H9 (cell line): ENCODE results near the gene ARID1B. TPM values are rescaled to one million over a fixed set of nuclear protein-coding genes. Genes with fewer than 3 reads are reported as not detected.

Experiments used
- DNase-seq: peaks from one replicate; pipeline ENCODE4 v3.0.0-alpha.2; 2017
- H2AFZ ChIP-seq: one replicate; pipeline ENCODE4 v1.6.1; 2013; ENCODE audit warnings: mild to moderate bottlenecking, low read length, control low read depth, moderate library complexity
- H2AK5ac ChIP-seq: 2 replicates; pipeline ENCODE4 v1.6.1; 2013; ENCODE audit warnings: low read length, control low read depth, mixed read lengths; ENCODE audit not compliant: insufficient read length
- H2BK120ac ChIP-seq: one replicate; pipeline ENCODE4 v1.6.1; 2013; ENCODE audit warnings: low read depth, mild to moderate bottlenecking, low read length, control low read depth, inconsistent platforms; ENCODE audit not compliant: poor library complexity, severe bottlenecking
- H2BK12ac ChIP-seq: 2 replicates; pipeline ENCODE4 v1.6.1; 2013; ENCODE audit warnings: low read length, control low read depth, mixed read lengths, low read depth; ENCODE audit not compliant: insufficient read length
- H2BK15ac ChIP-seq: 2 replicates; pipeline ENCODE4 v1.6.1; 2013; ENCODE audit warnings: low read depth, low read length, control low read depth
- H2BK20ac ChIP-seq: one replicate; pipeline ENCODE4 v1.6.1; 2013; ENCODE audit warnings: low read depth, mild to moderate bottlenecking, low read length, control low read depth, inconsistent platforms; ENCODE audit not compliant: poor library complexity, severe bottlenecking
- H2BK5ac ChIP-seq: 2 replicates; pipeline ENCODE4 v1.6.1; 2013; ENCODE audit warnings: low read length, control low read depth, mixed read lengths; ENCODE audit not compliant: insufficient read length
- H3K14ac ChIP-seq: 2 replicates; pipeline ENCODE4 v1.6.1; 2013; ENCODE audit warnings: low read length, control low read depth; ENCODE audit not compliant: insufficient read depth
- H3K18ac ChIP-seq: 2 replicates; pipeline ENCODE4 v1.6.1; 2013; ENCODE audit warnings: low read depth, mild to moderate bottlenecking, mixed read lengths, low read length, control low read depth; ENCODE audit not compliant: insufficient read length
- H3K23ac ChIP-seq: 2 replicates; pipeline ENCODE4 v1.6.1; 2013; ENCODE audit warnings: low read length, control low read depth, mixed read lengths, low read depth; ENCODE audit not compliant: insufficient read length
- H3K23me2 ChIP-seq: 2 replicates; pipeline ENCODE4 v1.6.1; 2013; ENCODE audit warnings: low read depth, mild to moderate bottlenecking, mixed read lengths, low read length, control low read depth; ENCODE audit not compliant: insufficient read length, poor library complexity, severe bottlenecking
- H3K27ac ChIP-seq: 2 replicates; pipeline ENCODE4 v1.5.1; 2013; ENCODE audit warnings: low read length, control low read depth, mixed read lengths, low read depth; ENCODE audit not compliant: insufficient read length
- H3K27me3 ChIP-seq: 2 replicates; pipeline ENCODE4 v1.6.1; 2013; ENCODE audit warnings: low read length, control low read depth, inconsistent platforms; ENCODE audit not compliant: insufficient read depth
- H3K4ac ChIP-seq: 2 replicates; pipeline ENCODE4 v1.6.1; 2013; ENCODE audit warnings: low read depth, mild to moderate bottlenecking, control low read depth, inconsistent platforms, low read length, moderate library complexity
- H3K4me1 ChIP-seq: 2 replicates; pipeline ENCODE4 v1.6.1; 2013; ENCODE audit warnings: low read length, control low read depth, inconsistent platforms; ENCODE audit not compliant: insufficient read depth
- H3K4me2 ChIP-seq: 2 replicates; pipeline ENCODE4 v1.6.1; 2013; ENCODE audit warnings: low read length, control low read depth, mixed read lengths; ENCODE audit not compliant: insufficient read length, insufficient read depth
- H3K56ac ChIP-seq: 2 replicates; pipeline ENCODE4 v1.6.1; 2013; ENCODE audit warnings: low read depth, mild to moderate bottlenecking, mixed read lengths, low read length, control low read depth; ENCODE audit not compliant: insufficient read length
- H3K79me1 ChIP-seq: 2 replicates; pipeline ENCODE4 v1.6.1; 2013; ENCODE audit warnings: low read depth, mild to moderate bottlenecking, moderate library complexity, low read length, control low read depth, inconsistent platforms; ENCODE audit not compliant: insufficient read depth, poor library complexity, severe bottlenecking
- H3K79me2 ChIP-seq: 2 replicates; pipeline ENCODE4 v1.6.1; 2013; ENCODE audit warnings: low read length, control low read depth, inconsistent platforms; ENCODE audit not compliant: insufficient read depth
- H3K9ac ChIP-seq: 2 replicates; pipeline ENCODE4 v1.6.1; 2013; ENCODE audit warnings: low read length, control low read depth, mixed read lengths; ENCODE audit not compliant: insufficient read length; ENCODE audit errors: extremely low read depth
- H3K9me3 ChIP-seq: one replicate; pipeline ENCODE4 v1.6.1; 2013; ENCODE audit warnings: low read depth, low read length, inconsistent platforms; ENCODE audit not compliant: control insufficient read depth
- H3T11ph ChIP-seq: one replicate; pipeline ENCODE4 v1.6.1; 2013; ENCODE audit warnings: mild to moderate bottlenecking, low read length, control low read depth, inconsistent platforms
- H4K20me1 ChIP-seq: one replicate; pipeline ENCODE4 v1.6.1; 2013; ENCODE audit not compliant: control insufficient read depth, insufficient read length, insufficient read depth
- H4K5ac ChIP-seq: 2 replicates; pipeline ENCODE4 v1.6.1; 2013; ENCODE audit warnings: low read depth, mild to moderate bottlenecking, mixed read lengths, low read length, control low read depth; ENCODE audit not compliant: insufficient read length
- H4K8ac ChIP-seq: replicated peaks from 2 replicates; pipeline ENCODE4 v1.6.1; 2013; ENCODE audit warnings: low read length, control low read depth, mixed read lengths, low read depth; ENCODE audit not compliant: insufficient read length
- H4K91ac ChIP-seq: 2 replicates; pipeline ENCODE4 v1.6.1; 2013; ENCODE audit warnings: low read depth, mild to moderate bottlenecking, moderate library complexity, mixed read lengths, low read length, control low read depth; ENCODE audit not compliant: insufficient read length
- H3K27ac Mint-ChIP-seq, 3 experiments: 2 replicates in 2 of 3; 3 replicates in 1 of 3; pipeline ENCODE4 v1.8.0; 2020 to 2021; ENCODE audit warnings: mixed read lengths in 3 of 3, mild to moderate bottlenecking in 1 of 3, moderate library complexity in 1 of 3
- H3K27me3 Mint-ChIP-seq: 2 replicates; pipeline ENCODE4 v1.8.0; 2021; ENCODE audit warnings: low read depth, mild to moderate bottlenecking, moderate library complexity, mixed read lengths
- H3K36me3 Mint-ChIP-seq, 3 experiments: 2 replicates in 2 of 3; 3 replicates in 1 of 3; pipeline ENCODE4 v1.8.0; 2020 to 2021; ENCODE audit warnings: low read depth in 3 of 3, mixed read lengths in 3 of 3; ENCODE audit not compliant: insufficient read depth in 1 of 3
- H3K4me1 Mint-ChIP-seq, 2 experiments: 2 replicates each; pipeline ENCODE4 v1.8.0; 2020; ENCODE audit warnings: mixed read lengths in 2 of 2
- H3K4me3 Mint-ChIP-seq, 2 experiments: 2 replicates in 1 of 2; 3 replicates in 1 of 2; pipeline ENCODE4 v1.8.0; 2020 to 2021; ENCODE audit warnings: mild to moderate bottlenecking in 2 of 2, mixed read lengths in 2 of 2, moderate library complexity in 1 of 2
- H3K9me3 Mint-ChIP-seq, 2 experiments: 2 replicates in 1 of 2; 3 replicates in 1 of 2; pipeline ENCODE4 v1.8.0; 2020; ENCODE audit warnings: mild to moderate bottlenecking in 2 of 2, mixed read lengths in 2 of 2, moderate library complexity in 1 of 2
- WGBS: extraction: QIAGEN DNeasy Blood & Tissue Kit; methylation state at CpG from one replicate; pipeline ENCODE4 v1.1.7; 2013; ENCODE audit warnings: missing lambda C conversion rate, low lambda C conversion rate, mixed read lengths; ENCODE audit not compliant: insufficient read length; ENCODE audit errors: extremely low coverage; 5-methylcytosine and 5-hydroxymethylcytosine counted together
- total RNA-seq: library from RNA; stranded (reverse); gene quantifications from 2 replicates; pipeline ENCODE4 v1.2.1, GENCODE V29; 2021
- TF ChIP-seq, protein P1 (sequence below): fragments of 200-600 bp; sonication (generic); conservative IDR thresholded peaks from 3 replicates; pipeline ENCODE4 v1.8.0; 2021; ENCODE audit warnings: antibody characterized with exemption, mild to moderate bottlenecking

The ARID1B gene
- total RNA-seq, 1 experiment from 2014 or later, result 88.2 TPM

GRCh38 chr6:157137501-157137900, 360.3 kb downstream of the ARID1B start:
- Histone ChIP-seq H3K4me1 (no peaks in the 10 kb centered on the region), H3T11ph (no peak overlapping the region), H3K27ac (no peak overlapping the region), H4K5ac (no peak overlapping the region), H3K14ac (no peak overlapping the region), H3K79me2 (no peaks in the 10 kb centered on the region), H2BK120ac (no peak overlapping the region), H3K23me2 (no peaks in the 10 kb centered on the region), H3K23ac (no peak overlapping the region), H2BK12ac (no peak overlapping the region), H3K79me1 (peaks cover 2% of the 10 kb centered on the region), H3K4me2 (no peak overlapping the region), H4K8ac (no peak overlapping the region), H4K20me1 (no peaks in the 10 kb centered on the region), H2AFZ (no peak overlapping the region), H3K56ac (no peak overlapping the region), H2BK20ac (no peak overlapping the region), H3K4ac (no peak overlapping the region), H2BK5ac (no peak overlapping the region), H4K91ac (no peak overlapping the region), H3K9ac (no peak overlapping the region), H3K27me3 (no peaks in the 10 kb centered on the region), H2AK5ac (no peak overlapping the region), H3K18ac (no peak overlapping the region), H3K9me3 (no peaks in the 10 kb centered on the region), H2BK15ac (no peak overlapping the region)
- TF ChIP-seq, protein P1, sequence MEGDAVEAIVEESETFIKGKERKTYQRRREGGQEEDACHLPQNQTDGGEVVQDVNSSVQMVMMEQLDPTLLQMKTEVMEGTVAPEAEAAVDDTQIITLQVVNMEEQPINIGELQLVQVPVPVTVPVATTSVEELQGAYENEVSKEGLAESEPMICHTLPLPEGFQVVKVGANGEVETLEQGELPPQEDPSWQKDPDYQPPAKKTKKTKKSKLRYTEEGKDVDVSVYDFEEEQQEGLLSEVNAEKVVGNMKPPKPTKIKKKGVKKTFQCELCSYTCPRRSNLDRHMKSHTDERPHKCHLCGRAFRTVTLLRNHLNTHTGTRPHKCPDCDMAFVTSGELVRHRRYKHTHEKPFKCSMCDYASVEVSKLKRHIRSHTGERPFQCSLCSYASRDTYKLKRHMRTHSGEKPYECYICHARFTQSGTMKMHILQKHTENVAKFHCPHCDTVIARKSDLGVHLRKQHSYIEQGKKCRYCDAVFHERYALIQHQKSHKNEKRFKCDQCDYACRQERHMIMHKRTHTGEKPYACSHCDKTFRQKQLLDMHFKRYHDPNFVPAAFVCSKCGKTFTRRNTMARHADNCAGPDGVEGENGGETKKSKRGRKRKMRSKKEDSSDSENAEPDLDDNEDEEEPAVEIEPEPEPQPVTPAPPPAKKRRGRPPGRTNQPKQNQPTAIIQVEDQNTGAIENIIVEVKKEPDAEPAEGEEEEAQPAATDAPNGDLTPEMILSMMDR, result no peak
- no peaks in the 10 kb centered on the region for H3K9me3 Mint-ChIP-seq
- H3K4me3 Mint-ChIP-seq, result no peak overlapping the region
- peaks cover 1 to 38% (median 24%) of the 10 kb centered on the region in 3 experiments; a peak in 6 of 7 replicates for H3K36me3 Mint-ChIP-seq
- no CpG with 5 or more reads among the region's 2 CpGs for WGBS
- DNase-seq, result no peak
- H3K4me1 Mint-ChIP-seq, result no peaks in the 10 kb centered on the region
- H3K27ac Mint-ChIP-seq, result peak overlapping the region in 1 of 3 experiments; percentile 62; a peak in 1 of 7 replicates
- H3K27me3 Mint-ChIP-seq, result no peaks in the 10 kb centered on the region
